BLaER1 treated with 17β-estradiol and CSF1 and Interleukin-3, amounts not matched to agents 10 nM and 100 nM (cell line): Measurements from ENCODE around the gene IVNS1ABP.

ENCODE experiments used
- H3K27ac ChIP-seq, 11 experiments: shearing (Covaris generic); formaldehyde crosslinking; 2 replicates each; pipeline ENCODE4 v1.8.1; 2022
- H3K27me3 ChIP-seq, 11 experiments: shearing (Covaris generic); formaldehyde crosslinking; 2 replicates each; pipeline ENCODE4 v1.8.1; 2022
- H3K36me3 ChIP-seq, 11 experiments: shearing (Covaris generic); formaldehyde crosslinking; 2 replicates each; pipeline ENCODE4 v1.8.1; 2022
- H3K4me1 ChIP-seq, 10 experiments: shearing (Covaris generic); formaldehyde crosslinking; 2 replicates each; pipeline ENCODE4 v1.8.1; 2022
- H3K4me2 ChIP-seq, 11 experiments: shearing (Covaris generic); formaldehyde crosslinking; 2 replicates each; pipeline ENCODE4 v1.8.1; 2022
- H3K4me3 ChIP-seq, 10 experiments: shearing (Covaris generic); formaldehyde crosslinking; 2 replicates each; pipeline ENCODE4 v1.8.1; 2022
- H3K9ac ChIP-seq, 11 experiments: shearing (Covaris generic); formaldehyde crosslinking; 2 replicates each; pipeline ENCODE4 v1.8.1; 2022
- H3K9me3 ChIP-seq, 11 experiments: shearing (Covaris generic); formaldehyde crosslinking; replicated peaks in 1 of 11; 2 replicates each; pipeline ENCODE4 v1.8.1; 2022
- H4K20me1 ChIP-seq, 11 experiments: shearing (Covaris generic); formaldehyde crosslinking; 2 replicates each; pipeline ENCODE4 v1.8.1; 2022
- Cebpa-rat ChIP-seq, 11 experiments: shearing (Covaris generic); IDR thresholded peaks; 2 replicates each; pipeline ENCODE4 v1.8.1; 2022

IVNS1ABP gene

GRCh38 chr1:185314411-185314810 lies 2.6 kb downstream of the IVNS1ABP start:
- no peaks in the 10 kb centered on the region for H3K27me3 ChIP-seq
- peaks cover 67 to 76% (median 71%) of the 10 kb centered on the region in 11 experiments for H4K20me1 ChIP-seq
- peak overlapping the region; percentile 87 to 100 (median 92) for H3K4me3 ChIP-seq
- H3K9me3 ChIP-seq: no peaks in the 10 kb centered on the region
- no peak for TF ChIP-seq Cebpa-rat (IDR thresholded peaks at IDR 0.05)
- peak overlapping the region in 6 of 11 experiments; percentile 95 to 99 (median 97); a peak in 9 of 22 replicates for H3K27ac ChIP-seq
- H3K4me1 ChIP-seq: peaks cover 40 to 65% (median 54%) of the 10 kb centered on the region in 10 experiments
- peak overlapping the region; percentile 78 to 96 (median 87) for H3K4me2 ChIP-seq
- peak overlapping the region; percentile 95 to 100 (median 98) for H3K9ac ChIP-seq
- H3K36me3 ChIP-seq: peaks cover 28 to 57% (median 33%) of the 10 kb centered on the region in 11 experiments

- H3K9ac ChIP-seq: peak overlapping the region in 2 of 11 experiments; percentile 98; a peak in 3 of 22 replicates
- H3K4me1 ChIP-seq: peaks cover 23 to 53% (median 38%) of the 10 kb centered on the region in 10 experiments; a peak in 19 of 20 replicates
- peak overlapping the region in 5 of 10 experiments; percentile 87 to 94 (median 89); a peak in 9 of 20 replicates for H3K4me3 ChIP-seq
- TF ChIP-seq Cebpa-rat (IDR thresholded peaks at IDR 0.05): no peak
- peaks cover 82 to 94% (median 90%) of the 10 kb centered on the region in 11 experiments for H4K20me1 ChIP-seq
- no peaks in the 10 kb centered on the region for H3K27me3 ChIP-seq
- peak overlapping the region; percentile 13 to 96 (median 87); a peak in 21 of 22 replicates for H3K4me2 ChIP-seq
- H3K9me3 ChIP-seq: no peaks in the 10 kb centered on the region
- peaks cover 46 to 75% (median 52%) of the 10 kb centered on the region in 11 experiments for H3K36me3 ChIP-seq
- peak overlapping the region in 1 of 11 experiments; percentile 9; a peak in 1 of 22 replicates for H3K27ac ChIP-seq
Measured at GRCh38 chr1:185312361-185313138, 4.5 kb downstream of the IVNS1ABP start.

GRCh38 chr1:185311589-185312225 lies 5.3 kb downstream of the IVNS1ABP start:
- Histone ChIP-seq H3K9ac (peak overlapping the region in 2 of 11 experiments; percentile 11 to 41; a peak in 3 of 22 replicates), H3K4me2 (peak overlapping the region in 8 of 11 experiments; percentile 4 to 96 (median 88); a peak in 15 of 22 replicates), H3K4me3 (peak overlapping the region in 2 of 10 experiments; percentile 89 to 90; a peak in 3 of 20 replicates), H3K27ac (no peak overlapping the region), H3K27me3 (no peaks in the 10 kb centered on the region), H3K4me1 (peaks cover 22 to 53% (median 38%) of the 10 kb centered on the region in 10 experiments; a peak in 19 of 20 replicates), H3K9me3 (no peaks in the 10 kb centered on the region), H3K36me3 (peaks cover 55 to 84% (median 60%) of the 10 kb centered on the region in 11 experiments), H4K20me1 (peaks cover 82 to 100% (median 98%) of the 10 kb centered on the region in 11 experiments)
- TF ChIP-seq Cebpa-rat (IDR thresholded peaks at IDR 0.05): no peak

- H4K20me1 ChIP-seq: peaks cover 68 to 100% (median 95%) of the 10 kb centered on the region in 11 experiments
- H3K27me3 ChIP-seq: no peaks in the 10 kb centered on the region
- peaks cover 71 to 93% (median 80%) of the 10 kb centered on the region in 11 experiments for H3K36me3 ChIP-seq
- H3K4me3 ChIP-seq: no peak overlapping the region
- H3K4me1 ChIP-seq: peaks cover 19 to 53% (median 31%) of the 10 kb centered on the region in 10 experiments; a peak in 19 of 20 replicates
- no peak overlapping the region for H3K9ac ChIP-seq
- no peak for TF ChIP-seq Cebpa-rat (IDR thresholded peaks at IDR 0.05)
- H3K27ac ChIP-seq: no peak overlapping the region
- H3K9me3 ChIP-seq: no peaks in the 10 kb centered on the region
- peak overlapping the region in 2 of 11 experiments; percentile 95 to 96; a peak in 4 of 22 replicates for H3K4me2 ChIP-seq
Measured at GRCh38 chr1:185309566-185309965, 7.5 kb downstream of the IVNS1ABP start.

- Histone ChIP-seq H3K4me1 (peaks cover 5 to 39% (median 17%) of the 10 kb centered on the region in 10 experiments; a peak in 18 of 20 replicates), H3K4me3 (no peak overlapping the region), H3K36me3 (peaks cover 86 to 97% (median 94%) of the 10 kb centered on the region in 11 experiments), H3K27ac (no peak overlapping the region; a peak in 1 of 22 replicates), H3K27me3 (no peaks in the 10 kb centered on the region), H3K4me2 (no peak overlapping the region), H3K9me3 (no peaks in the 10 kb centered on the region), H3K9ac (peak overlapping the region in 1 of 11 experiments; percentile 21; a peak in 1 of 22 replicates), H4K20me1 (peaks cover 57 to 100% (median 89%) of the 10 kb centered on the region in 11 experiments)
- TF ChIP-seq Cebpa-rat (IDR thresholded peaks at IDR 0.05): no peak
Measured at GRCh38 chr1:185308126-185308525, 8.9 kb downstream of the IVNS1ABP start.

- H3K27ac ChIP-seq: no peak overlapping the region
- peaks cover 98 to 100% (median 100%) of the 10 kb centered on the region in 11 experiments for H3K36me3 ChIP-seq
- no peak for TF ChIP-seq Cebpa-rat (IDR thresholded peaks at IDR 0.05)
- H3K9me3 ChIP-seq: no peaks in the 10 kb centered on the region
- peaks cover 0 to 12% (median 0%) of the 10 kb centered on the region in 10 experiments; a peak in 5 of 20 replicates for H3K4me1 ChIP-seq
- H3K4me2 ChIP-seq: no peak overlapping the region
- H3K9ac ChIP-seq: no peak overlapping the region
- H3K27me3 ChIP-seq: no peaks in the 10 kb centered on the region
- peaks cover 30 to 100% (median 81%) of the 10 kb centered on the region in 11 experiments for H4K20me1 ChIP-seq
- H3K4me3 ChIP-seq: no peak overlapping the region
Measured at GRCh38 chr1:185305419-185305818, 11.6 kb downstream of the IVNS1ABP start.

GRCh38 chr1:185300152-185300551 lies 16.9 kb downstream of the IVNS1ABP start:
- no peak overlapping the region for H3K27ac ChIP-seq
- H3K36me3 ChIP-seq: peaks cover 99 to 100% (median 100%) of the 10 kb centered on the region in 11 experiments
- no peak for TF ChIP-seq Cebpa-rat (IDR thresholded peaks at IDR 0.05)

GRCh38 chr1:185297982-185298381 lies 19.1 kb downstream of the IVNS1ABP start:
- Histone ChIP-seq H3K9me3 (no peaks in the 10 kb centered on the region), H3K27ac (no peak overlapping the region), H4K20me1 (peaks cover 0 to 90% (median 54%) of the 10 kb centered on the region in 11 experiments; a peak in 19 of 22 replicates), H3K9ac (no peak overlapping the region), H3K4me3 (no peak overlapping the region), H3K4me1 (peaks cover 0 to 31% (median 1%) of the 10 kb centered on the region in 10 experiments; a peak in 10 of 20 replicates), H3K27me3 (no peaks in the 10 kb centered on the region), H3K4me2 (no peak overlapping the region), H3K36me3 (peaks cover 87 to 100% (median 100%) of the 10 kb centered on the region in 11 experiments)
- no peak for TF ChIP-seq Cebpa-rat (IDR thresholded peaks at IDR 0.05)

More at GRCh38 chr1:185300152-185300551, 16.9 kb downstream of the IVNS1ABP start:
- no peak overlapping the region for H3K4me2 ChIP-seq
- H3K4me1 ChIP-seq: peaks cover 0 to 10% (median 0%) of the 10 kb centered on the region in 10 experiments; a peak in 2 of 20 replicates
- no peak overlapping the region for H3K9ac ChIP-seq
- peaks cover 5 to 93% (median 62%) of the 10 kb centered on the region in 11 experiments; a peak in 19 of 22 replicates for H4K20me1 ChIP-seq
- no peaks in the 10 kb centered on the region for H3K27me3 ChIP-seq
- H3K4me3 ChIP-seq: no peak overlapping the region
- H3K9me3 ChIP-seq: no peaks in the 10 kb centered on the region
